Neural cell (in vitro differentiated cells): Measurements from ENCODE around the gene SPTLC2. TPM values are rescaled to one million over a fixed set of nuclear protein-coding genes. Genes with fewer than 3 reads are reported as not detected.

ENCODE experiments used
- H2AFZ ChIP-seq: fragments of 200-600, 300-800 bp; sonication (generic), shearing (Covaris generic); 2 replicates; pipeline ENCODE4 v1.6.0; 2014; ENCODE audit warnings: low read depth, mild to moderate bottlenecking, antibody characterized with exemption, low read length, moderate library complexity
- H3F3A ChIP-seq: fragments of 200-600 bp; shearing (Covaris generic); 2 replicates; pipeline ENCODE4 v1.6.1; 2016; ENCODE audit warnings: mild to moderate bottlenecking, moderate library complexity, mixed read lengths, antibody characterized with exemption, low read length; ENCODE audit not compliant: insufficient read depth, poor library complexity, severe bottlenecking
- H3K27ac ChIP-seq: fragments of 200-600, 300-800 bp; sonication (generic), shearing (Covaris generic); 2 replicates; pipeline ENCODE4 v1.5.1; 2014; ENCODE audit warnings: mild to moderate bottlenecking, low read length, moderate library complexity
- H3K27me3 ChIP-seq: fragments of 300-800, 200-600 bp; sonication (generic), shearing (Covaris generic); 2 replicates; pipeline ENCODE4 v1.6.0; 2014; ENCODE audit warnings: mild to moderate bottlenecking, low read depth, low read length, moderate library complexity; ENCODE audit not compliant: insufficient read depth
- H3K36me3 ChIP-seq: fragments of 300-800, 200-600 bp; sonication (generic), shearing (Covaris generic); 2 replicates; pipeline ENCODE4 v1.5.1; 2014; ENCODE audit warnings: mild to moderate bottlenecking, antibody characterized with exemption, low read length, moderate library complexity; ENCODE audit not compliant: insufficient read depth
- H3K4me2 ChIP-seq: fragments of 300-800, 200-600 bp; sonication (generic), shearing (Covaris generic); 2 replicates; pipeline ENCODE4 v1.6.0; 2014; ENCODE audit warnings: mild to moderate bottlenecking, low read length
- H3K4me3 ChIP-seq: fragments of 300-800, 200-600 bp; sonication (generic), shearing (Covaris generic); 2 replicates; pipeline ENCODE4 v1.5.1; 2014; ENCODE audit warnings: mild to moderate bottlenecking, low read length, moderate library complexity
- H3K79me2 ChIP-seq: fragments of 200-600 bp; shearing (Covaris generic); replicated peaks from 2 replicates; pipeline ENCODE4 v1.6.0; 2014; ENCODE audit warnings: mild to moderate bottlenecking, low read length, moderate library complexity; ENCODE audit not compliant: insufficient read depth
- H3K9ac ChIP-seq: fragments of 300-800, 200-600 bp; sonication (generic), shearing (Covaris generic); 2 replicates; pipeline ENCODE4 v1.6.1; 2016; ENCODE audit warnings: mild to moderate bottlenecking, low read length, mixed read lengths
- H3K9me2 ChIP-seq: fragments of 200-600 bp; shearing (Covaris generic); 2 replicates; pipeline ENCODE4 v1.6.1; 2016; ENCODE audit warnings: mild to moderate bottlenecking, low read length, mixed read lengths; ENCODE audit not compliant: insufficient read depth
- H3K9me3 ChIP-seq: fragments of 200-600, 300-800 bp; sonication (generic), shearing (Covaris generic); 2 replicates; pipeline ENCODE4 v1.6.1; 2016; ENCODE audit warnings: mild to moderate bottlenecking, mixed run types, low read length, moderate library complexity, mixed read lengths
- H4K20me1 ChIP-seq: fragments of 200-600 bp; shearing (Covaris generic); 2 replicates; pipeline ENCODE4 v1.6.1; 2016; ENCODE audit warnings: mild to moderate bottlenecking, mixed run types; ENCODE audit not compliant: insufficient read depth
- CTCF ChIP-seq: fragments of 450-650 bp; IDR thresholded peaks from 2 replicates; pipeline ENCODE4 v1.5.1; 2014; ENCODE audit warnings: antibody characterized with exemption, mild to moderate bottlenecking, moderate library complexity; ENCODE audit not compliant: poor library complexity, severe bottlenecking
- EP300 ChIP-seq: fragments of 450-650 bp; conservative IDR thresholded peaks from 2 replicates; pipeline ENCODE4 v1.6.1; 2014; ENCODE audit warnings: antibody characterized with exemption, mild to moderate bottlenecking, moderate library complexity; ENCODE audit not compliant: poor library complexity, severe bottlenecking
- EZH2 ChIP-seq: fragments of 200-600, 300-800 bp; shearing (Covaris generic), sonication (generic); IDR thresholded peaks from 2 replicates; pipeline ENCODE4 v1.6.1; 2014; ENCODE audit warnings: antibody characterized with exemption, low read length, borderline replicate concordance, mild to moderate bottlenecking; ENCODE audit not compliant: insufficient read depth, poor library complexity, severe bottlenecking
- MXI1 ChIP-seq: fragments of 450-650 bp; conservative IDR thresholded peaks from 2 replicates; pipeline ENCODE4 v1.6.1; 2014; ENCODE audit warnings: antibody characterized with exemption, mild to moderate bottlenecking; ENCODE audit not compliant: poor library complexity, severe bottlenecking
- POLR2AphosphoS5 ChIP-seq: IDR thresholded peaks from 2 replicates; pipeline ENCODE4 v1.6.1; 2012
- RAD21 ChIP-seq: fragments of 450-650 bp; conservative IDR thresholded peaks from 2 replicates; pipeline ENCODE4 v1.6.1; 2014; ENCODE audit warnings: antibody characterized with exemption, mild to moderate bottlenecking, moderate library complexity
- REST ChIP-seq: IDR thresholded peaks from 2 replicates; pipeline ENCODE4 v1.6.1; 2012; ENCODE audit warnings: borderline replicate concordance
- SMC3 ChIP-seq: fragments of 450-650 bp; conservative IDR thresholded peaks from 2 replicates; pipeline ENCODE4 v1.6.1; 2014; ENCODE audit warnings: antibody characterized with exemption, mild to moderate bottlenecking, moderate library complexity; ENCODE audit not compliant: poor library complexity
- TAF1 ChIP-seq: IDR thresholded peaks from 2 replicates; pipeline ENCODE4 v1.6.1; 2012; ENCODE audit warnings: low read depth
- polyA plus RNA-seq: library from polyadenylated mRNA; depleted of rRNA; stranded (reverse); fragments of >200 nt; gene quantifications from 2 replicates; pipeline ENCODE4 v1.2.3, GENCODE V29; 2014

SPTLC2 gene
- polyA plus RNA-seq, 1 donor from 2014 or later = 15.1 TPM

GRCh38 chr14:77620222-77620870 is 3.9 kb upstream of the SPTLC2 start:
- Histone ChIP-seq H3K9ac (no peak overlapping the region), H3K27ac (no peak overlapping the region), H3K27me3 (no peaks in the 10 kb centered on the region), H3K36me3 (no peaks in the 10 kb centered on the region), H3K79me2 (no peaks in the 10 kb centered on the region), H3K4me3 (no peak overlapping the region), H3F3A (no peaks in the 10 kb centered on the region), H3K9me2 (no peaks in the 10 kb centered on the region), H3K9me3 (no peaks in the 10 kb centered on the region), H4K20me1 (no peaks in the 10 kb centered on the region), H3K4me2 (no peak overlapping the region), H2AFZ (no peak overlapping the region)
- TF ChIP-seq MXI1 = no peak
- no peak for TF ChIP-seq EZH2
- no peak for TF ChIP-seq CTCF
- TF ChIP-seq RAD21 = no peak
- TF ChIP-seq REST = no peak
- no peak for TF ChIP-seq EP300
- TF ChIP-seq POLR2AphosphoS5 = no peak
- no peak for TF ChIP-seq SMC3
- no peak for TF ChIP-seq TAF1

DNA sequence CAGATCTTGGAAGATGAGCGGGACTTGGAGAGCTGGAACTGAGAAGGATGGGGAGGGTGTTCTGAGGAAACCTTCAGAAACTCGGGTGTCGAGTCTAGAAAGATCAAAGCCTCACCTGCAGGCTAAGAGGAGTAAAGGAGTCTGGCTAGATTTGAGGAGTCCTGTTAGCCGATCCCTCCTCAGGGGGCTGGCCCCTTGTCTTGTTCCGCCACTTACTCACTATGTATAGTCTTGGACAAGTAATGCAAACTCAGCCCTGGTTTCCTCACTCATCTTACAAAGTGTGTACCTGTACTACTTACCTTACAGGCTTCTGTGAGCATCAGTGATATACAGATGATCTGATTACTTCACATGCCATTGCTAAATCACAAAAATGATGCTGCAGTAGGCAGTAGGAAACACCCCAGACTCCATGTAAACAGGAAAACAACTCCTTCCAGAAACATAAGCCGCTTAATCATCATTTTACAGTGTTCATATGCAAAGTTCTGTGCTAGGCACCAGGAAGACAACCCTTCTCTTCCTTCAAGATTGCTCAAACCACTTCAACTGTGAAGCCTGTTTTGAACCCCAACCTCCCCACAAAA is 2.0 kb upstream of the SPTLC2 start:
- Histone ChIP-seq H3K4me2 (no peak overlapping the region), H3K27ac (no peak overlapping the region), H4K20me1 (no peaks in the 10 kb centered on the region), H3K9ac (no peak overlapping the region), H3K36me3 (no peaks in the 10 kb centered on the region), H2AFZ (no peak overlapping the region), H3K79me2 (peaks cover 8% of the 10 kb centered on the region), H3F3A (no peaks in the 10 kb centered on the region), H3K9me3 (no peaks in the 10 kb centered on the region), H3K27me3 (no peaks in the 10 kb centered on the region), H3K4me3 (no peak overlapping the region), H3K9me2 (no peaks in the 10 kb centered on the region)
- TF ChIP-seq RAD21 = no peak
- no peak for TF ChIP-seq SMC3
- no peak for TF ChIP-seq TAF1
- no peak for TF ChIP-seq EP300
- TF ChIP-seq CTCF = no peak
- TF ChIP-seq REST = no peak
